DOHH2 (cell line): Measurements from ENCODE around the gene ZMYND8.

Experiments
- H3F3A ChIP-seq: fragments of 200-600 bp; sonication (generic), shearing (Covaris generic); 2 replicates; pipeline ENCODE4 v1.6.0; 2016; ENCODE audit warnings: antibody characterized with exemption, mild to moderate bottlenecking; ENCODE audit not compliant: control insufficient read depth, insufficient read depth
- H3K27ac ChIP-seq: fragments of 200-600 bp; sonication (generic); 2 replicates; pipeline ENCODE4 v1.5.1; 2014; ENCODE audit warnings: low read depth, mild to moderate bottlenecking, low read length, moderate library complexity
- H3K27me3 ChIP-seq: fragments of 200-600 bp; sonication (generic); 2 replicates; pipeline ENCODE4 v1.6.1; 2014; ENCODE audit warnings: mild to moderate bottlenecking, low read length, mixed read lengths; ENCODE audit not compliant: control insufficient read depth
- H3K36me3 ChIP-seq: fragments of 200-600 bp; sonication (generic); 2 replicates; pipeline ENCODE4 v1.6.1; 2014; ENCODE audit warnings: mild to moderate bottlenecking, low read length, moderate library complexity, mixed read lengths; ENCODE audit not compliant: control insufficient read depth
- H3K4me1 ChIP-seq: fragments of 200-600 bp; sonication (generic); 2 replicates; pipeline ENCODE4 v1.6.1; 2014; ENCODE audit warnings: mild to moderate bottlenecking, low read length, mixed read lengths; ENCODE audit not compliant: control insufficient read depth
- H3K4me2 ChIP-seq: fragments of 200-600 bp; sonication (generic); 2 replicates; pipeline ENCODE4 v1.6.0; 2014; ENCODE audit warnings: mild to moderate bottlenecking, low read length, moderate library complexity
- H3K4me3 ChIP-seq: fragments of 200-600 bp; sonication (generic); 2 replicates; pipeline ENCODE4 v1.5.1; 2014; ENCODE audit warnings: mild to moderate bottlenecking, low read length, mixed read lengths
- H3K79me2 ChIP-seq: fragments of 200-600 bp; sonication (generic); 2 replicates; pipeline ENCODE4 v1.6.1; 2014; ENCODE audit warnings: mild to moderate bottlenecking, low read length, mixed read lengths; ENCODE audit not compliant: control insufficient read depth
- H3K9me2 ChIP-seq: fragments of 200-600 bp; sonication (generic); replicated peaks from 2 replicates; pipeline ENCODE4 v1.6.1; 2014; ENCODE audit warnings: mild to moderate bottlenecking, low read length, mixed read lengths; ENCODE audit not compliant: control insufficient read depth
- H3K9me3 ChIP-seq: fragments of 200-600 bp; sonication (generic); 2 replicates; pipeline ENCODE4 v1.6.1; 2014; ENCODE audit warnings: antibody characterized with exemption, low read length, mixed read lengths; ENCODE audit not compliant: control insufficient read depth, insufficient read depth
- H4K20me1 ChIP-seq: fragments of 200-600 bp; sonication (generic); 2 replicates; pipeline ENCODE4 v1.6.0; 2014; ENCODE audit warnings: low read depth, mild to moderate bottlenecking, antibody characterized with exemption, low read length, moderate library complexity; ENCODE audit not compliant: control insufficient read depth, insufficient read depth
- EZH2phosphoT487 ChIP-seq: fragments of 200-600 bp; sonication (generic); IDR thresholded peaks from 2 replicates; pipeline ENCODE4 v1.6.1; 2017; ENCODE audit warnings: borderline replicate concordance, mild to moderate bottlenecking, antibody characterized with exemption, low read length, moderate library complexity, mixed read lengths
- TF ChIP-seq, protein P1 (sequence below): fragments of 200-600 bp; sonication (generic); IDR thresholded peaks from one replicate; pipeline ENCODE4 v1.5.1; 2014; ENCODE audit warnings: antibody characterized with exemption, mild to moderate bottlenecking, low read depth, low read length; ENCODE audit not compliant: poor library complexity, severe bottlenecking

The ZMYND8 gene

DNA sequence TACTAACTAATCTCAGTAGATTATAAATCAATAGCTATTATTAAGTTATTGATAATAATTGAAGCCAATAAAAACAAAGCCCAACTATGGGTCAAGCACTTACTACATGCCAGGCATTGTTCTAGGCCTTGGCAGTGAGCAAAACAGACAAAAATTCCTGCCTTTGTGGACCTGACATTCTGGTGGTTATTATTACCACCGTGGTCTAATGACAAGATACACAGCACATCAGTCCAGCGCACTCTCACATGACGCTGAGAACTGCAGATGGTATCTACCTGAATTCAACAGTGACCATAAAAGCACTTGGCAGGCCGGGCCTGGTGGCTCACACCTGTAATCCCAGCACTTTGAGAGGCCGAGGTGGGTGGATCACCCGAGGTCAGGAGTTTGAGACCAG lies 121.4 kb downstream of the ZMYND8 start:
- H3K79me2 ChIP-seq, result no peaks in the 10 kb centered on the region
- H3K4me3 ChIP-seq, result no peak overlapping the region
- H3K27ac ChIP-seq, result no peak overlapping the region
- no peaks in the 10 kb centered on the region for H3K4me1 ChIP-seq
- no peak overlapping the region for H3K4me2 ChIP-seq
- no peak for TF ChIP-seq EZH2phosphoT487
- TF ChIP-seq, protein P1, sequence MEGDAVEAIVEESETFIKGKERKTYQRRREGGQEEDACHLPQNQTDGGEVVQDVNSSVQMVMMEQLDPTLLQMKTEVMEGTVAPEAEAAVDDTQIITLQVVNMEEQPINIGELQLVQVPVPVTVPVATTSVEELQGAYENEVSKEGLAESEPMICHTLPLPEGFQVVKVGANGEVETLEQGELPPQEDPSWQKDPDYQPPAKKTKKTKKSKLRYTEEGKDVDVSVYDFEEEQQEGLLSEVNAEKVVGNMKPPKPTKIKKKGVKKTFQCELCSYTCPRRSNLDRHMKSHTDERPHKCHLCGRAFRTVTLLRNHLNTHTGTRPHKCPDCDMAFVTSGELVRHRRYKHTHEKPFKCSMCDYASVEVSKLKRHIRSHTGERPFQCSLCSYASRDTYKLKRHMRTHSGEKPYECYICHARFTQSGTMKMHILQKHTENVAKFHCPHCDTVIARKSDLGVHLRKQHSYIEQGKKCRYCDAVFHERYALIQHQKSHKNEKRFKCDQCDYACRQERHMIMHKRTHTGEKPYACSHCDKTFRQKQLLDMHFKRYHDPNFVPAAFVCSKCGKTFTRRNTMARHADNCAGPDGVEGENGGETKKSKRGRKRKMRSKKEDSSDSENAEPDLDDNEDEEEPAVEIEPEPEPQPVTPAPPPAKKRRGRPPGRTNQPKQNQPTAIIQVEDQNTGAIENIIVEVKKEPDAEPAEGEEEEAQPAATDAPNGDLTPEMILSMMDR, result no peak
- no peaks in the 10 kb centered on the region for H3K27me3 ChIP-seq
- no peaks in the 10 kb centered on the region for H3K9me2 ChIP-seq
- no peaks in the 10 kb centered on the region for H3K9me3 ChIP-seq
- no peaks in the 10 kb centered on the region for H3F3A ChIP-seq
- H3K36me3 ChIP-seq, result peaks cover 78% of the 10 kb centered on the region
- no peaks in the 10 kb centered on the region for H4K20me1 ChIP-seq

DNA sequence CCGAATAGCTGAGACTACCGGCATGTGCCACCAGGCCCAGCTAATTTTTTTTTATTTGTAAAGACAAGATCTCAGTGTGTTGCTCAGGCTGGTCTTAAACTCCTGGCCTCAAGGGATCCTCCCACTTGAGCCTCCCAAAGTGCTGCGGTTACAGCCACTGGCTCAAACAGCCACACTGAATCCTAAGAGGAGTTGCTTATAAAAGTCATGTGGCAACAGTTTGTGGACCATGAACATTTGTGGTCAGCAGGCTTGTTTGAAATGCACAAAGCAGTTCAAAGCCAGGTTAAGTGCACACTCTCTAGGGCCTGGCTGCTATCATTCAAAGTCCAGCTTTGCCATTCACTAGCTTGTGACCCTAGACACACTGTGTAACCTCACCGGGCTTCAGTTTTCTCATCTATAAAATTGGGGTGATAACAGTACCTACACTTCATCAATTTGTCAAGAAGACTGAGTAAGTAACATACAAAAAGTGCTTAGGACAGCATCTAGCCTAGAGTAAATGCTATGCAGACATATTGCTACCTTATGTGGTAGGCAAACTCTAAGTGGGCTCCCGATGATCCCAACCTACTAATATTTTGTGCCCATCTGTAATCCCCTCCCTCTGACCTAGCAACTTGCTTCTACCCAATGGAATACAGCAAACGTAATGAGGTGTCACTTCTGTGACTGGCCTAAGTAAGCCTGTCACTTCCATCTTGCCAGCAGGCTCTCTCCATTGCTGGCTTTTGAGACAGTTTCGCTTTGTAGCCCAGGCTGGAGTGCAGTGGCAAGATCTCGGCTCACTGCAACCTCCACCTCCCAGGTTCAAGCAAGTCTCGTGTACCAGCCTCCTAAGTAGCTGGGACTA lies 122.9 kb downstream of the ZMYND8 start:
- no peak overlapping the region for H3K4me3 ChIP-seq
- H3K4me2 ChIP-seq, result no peak overlapping the region
- no peaks in the 10 kb centered on the region for H3K27me3 ChIP-seq
- H3F3A ChIP-seq, result no peaks in the 10 kb centered on the region
- peaks cover 80% of the 10 kb centered on the region for H3K36me3 ChIP-seq
- H3K79me2 ChIP-seq, result no peaks in the 10 kb centered on the region
- TF ChIP-seq EZH2phosphoT487, result no peak
- TF ChIP-seq, protein P1, result no peak
- H3K9me3 ChIP-seq, result no peaks in the 10 kb centered on the region
- H3K4me1 ChIP-seq, result no peaks in the 10 kb centered on the region
- no peak overlapping the region for H3K27ac ChIP-seq
- no peaks in the 10 kb centered on the region for H3K9me2 ChIP-seq
- no peaks in the 10 kb centered on the region for H4K20me1 ChIP-seq

DNA sequence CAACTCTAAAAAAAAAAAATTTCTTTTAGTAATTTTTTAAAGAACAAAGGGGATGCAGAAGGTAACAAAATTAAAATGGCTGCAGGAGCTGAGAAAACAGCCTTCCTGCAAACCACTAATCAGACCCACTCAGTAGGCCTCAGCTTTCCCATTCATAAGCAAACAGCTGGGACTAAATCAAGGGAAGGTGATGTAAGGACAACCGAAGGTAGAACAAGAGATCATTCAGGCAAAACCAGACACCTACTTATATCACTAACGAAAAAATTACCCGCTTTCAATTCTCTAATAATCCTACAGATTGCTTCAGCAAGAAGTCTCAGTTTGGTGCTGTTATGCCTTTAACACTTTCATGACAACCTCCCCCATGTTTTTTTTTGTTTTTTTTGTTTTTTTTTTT lies 124.0 kb downstream of the ZMYND8 start:
- TF ChIP-seq, protein P1, result no peak
- TF ChIP-seq EZH2phosphoT487, result no peak
- H4K20me1 ChIP-seq, result no peaks in the 10 kb centered on the region
- H3K27me3 ChIP-seq, result no peaks in the 10 kb centered on the region
- no peaks in the 10 kb centered on the region for H3K9me2 ChIP-seq
- H3K4me2 ChIP-seq, result no peak overlapping the region
- peaks cover 77% of the 10 kb centered on the region for H3K36me3 ChIP-seq
- no peak overlapping the region for H3K27ac ChIP-seq
- no peak overlapping the region for H3K4me3 ChIP-seq
- H3K79me2 ChIP-seq, result no peaks in the 10 kb centered on the region
- no peaks in the 10 kb centered on the region for H3K9me3 ChIP-seq
- no peaks in the 10 kb centered on the region for H3K4me1 ChIP-seq
- no peaks in the 10 kb centered on the region for H3F3A ChIP-seq
